HepG2 (cell line): ENCODE measurements around the gene SLC29A2. TPM values are rescaled to one million over a fixed set of nuclear protein-coding genes. Genes with fewer than 3 reads are reported as not detected.

Source experiments
- ATF7 ChIP-seq, 2 experiments: fragments of 450-650 bp in 1 of 2; sonication (generic) in 1 of 2; formaldehyde crosslinking in 1 of 2; IDR thresholded peaks; 2 replicates each; pipeline versions ENCODE4 v1.4.0 to v1.6.1; 2016 to 2020; ENCODE audit warnings: antibody characterized with exemption in 1 of 2, mild to moderate bottlenecking in 1 of 2, missing genetic modification reagents in 1 of 2
- CEBPB ChIP-seq: IDR thresholded peaks from 2 replicates; pipeline ENCODE4 v1.6.1; 2011; ENCODE audit warnings: low read depth, low read length, improper control_type of control experiment, borderline replicate concordance
- DR1 ChIP-seq: sonication (generic); formaldehyde crosslinking; IDR thresholded peaks from 2 replicates; pipeline ENCODE4 v1.8.0; 2021; ENCODE audit warnings: mild to moderate bottlenecking, missing genetic modification reagents, inconsistent platforms
- FOXC1 ChIP-seq: sonication (generic); formaldehyde crosslinking; IDR thresholded peaks from 2 replicates; pipeline ENCODE4 v1.8.0; 2022; ENCODE audit warnings: mild to moderate bottlenecking, missing genetic modification reagents, borderline replicate concordance
- FOXK1 ChIP-seq: sonication (generic); formaldehyde crosslinking; IDR thresholded peaks from 2 replicates; pipeline ENCODE4 v1.4.0; 2020; ENCODE audit warnings: low read depth, missing genetic modification reagents, borderline replicate concordance
- GATAD1 ChIP-seq: IDR thresholded peaks from 2 replicates; pipeline ENCODE4 v1.6.1; 2016; ENCODE audit warnings: missing genetic modification reagents, missing compliant biosample characterization
- HDAC2 ChIP-seq: sonication (generic); formaldehyde crosslinking; IDR thresholded peaks from 2 replicates; pipeline ENCODE4 v1.4.0; 2020; ENCODE audit warnings: missing genetic modification reagents
- KAT8 ChIP-seq: IDR thresholded peaks from 2 replicates; pipeline ENCODE4 v1.6.1; 2016; ENCODE audit warnings: missing genetic modification reagents, missing compliant biosample characterization
- KDM5B ChIP-seq: sonication (generic); formaldehyde crosslinking; IDR thresholded peaks from 2 replicates; pipeline ENCODE4 v1.4.0; 2020; ENCODE audit warnings: missing genetic modification reagents, mild to moderate bottlenecking, borderline replicate concordance
- NCOR1 ChIP-seq: fragments of 200-600 bp; sonication (generic); IDR thresholded peaks from 2 replicates; pipeline ENCODE4 v1.7.0; 2017; ENCODE audit warnings: antibody characterized with exemption, low read length, borderline replicate concordance
- PCBP1 ChIP-seq: fragments of 200-400 bp; formaldehyde crosslinking; IDR thresholded peaks from 2 replicates; pipeline ENCODE4 v1.6.1; 2017; ENCODE audit warnings: mild to moderate bottlenecking, low read depth, low read length, borderline replicate concordance
- SALL2 ChIP-seq: sonication (generic); formaldehyde crosslinking; IDR thresholded peaks from 2 replicates; pipeline ENCODE4 v1.8.1; 2023; ENCODE audit warnings: mild to moderate bottlenecking, missing genetic modification reagents, inconsistent platforms
- SKI ChIP-seq: fragments of 450-650 bp; IDR thresholded peaks from one replicate; pipeline ENCODE4 v1.6.1; 2018; ENCODE audit warnings: mild to moderate bottlenecking; ENCODE audit not compliant: partially characterized antibody
- SNRNP70 ChIP-seq: fragments of 200-400 bp; formaldehyde crosslinking; IDR thresholded peaks from 2 replicates; pipeline ENCODE4 v1.6.1; 2017; ENCODE audit warnings: mild to moderate bottlenecking, low read depth, low read length, moderate library complexity
- SP1 ChIP-seq, 2 experiments: fragments of 450-650 bp in 1 of 2; sonication (generic) in 1 of 2; formaldehyde crosslinking in 1 of 2; IDR thresholded peaks; 2 replicates each; pipeline versions ENCODE4 v1.4.0 to v1.6.1; 2016 to 2020; ENCODE audit warnings: missing genetic modification reagents in 1 of 2
- SRSF9 ChIP-seq: fragments of 200-400 bp; formaldehyde crosslinking; IDR thresholded peaks from 2 replicates; pipeline ENCODE4 v1.6.1; 2018; ENCODE audit warnings: borderline replicate concordance, mild to moderate bottlenecking, low read depth, low read length; ENCODE audit not compliant: insufficient read depth, poor library complexity, severe bottlenecking
- SRY ChIP-seq: sonication (generic); formaldehyde crosslinking; IDR thresholded peaks from 2 replicates; pipeline ENCODE4 v1.8.0; 2022; ENCODE audit warnings: mild to moderate bottlenecking, missing genetic modification reagents
- ZFYVE20 ChIP-seq: sonication (generic); formaldehyde crosslinking; IDR thresholded peaks from 2 replicates; pipeline ENCODE4 v1.8.0; 2023; ENCODE audit warnings: low read depth, mild to moderate bottlenecking, moderate library complexity, missing genetic modification reagents, borderline replicate concordance
- ZNF256 ChIP-seq: sonication (generic); formaldehyde crosslinking; conservative IDR thresholded peaks from 2 replicates; pipeline ENCODE4 v1.4.0; 2020; ENCODE audit warnings: missing genetic modification reagents
- polyA plus RNA-seq, 8 experiments: library from polyadenylated mRNA; depleted of rRNA in 3 of 8; stranded (reverse) in 7 of 8; unstranded in 1 of 8; fragments of >200 nt; fragmentation: Illumina TruSeq in 4 of 8; extraction: Trizol in 4 of 8; gene quantifications; 2 replicates each; pipeline versions ENCODE4 v1.2.1 to v1.2.3, GENCODE V29; 2011 to 2016; ENCODE audit warnings: low read depth in 4 of 8, missing spikeins in 1 of 8, mixed read lengths in 1 of 8; ENCODE audit not compliant: insufficient read depth in 1 of 8
- total RNA-seq, 5 experiments: library from RNA; depleted of rRNA; stranded (reverse); fragments of >200 nt; fragmentation: Illumina TruSeq; extraction: Trizol; gene quantifications; 2 replicates each; pipeline ENCODE4 v1.2.3, GENCODE V29; 2016; ENCODE audit warnings: low read depth in 1 of 5
- TF ChIP-seq, protein P1 (sequence below): sonication (generic); formaldehyde crosslinking; IDR thresholded peaks from 2 replicates; pipeline ENCODE4 v1.8.0; 2022; ENCODE audit warnings: missing genetic modification reagents, mild to moderate bottlenecking, inconsistent platforms, borderline replicate concordance
- TF ChIP-seq, protein P2 (sequence below): sonication (generic); formaldehyde crosslinking; IDR thresholded peaks from 2 replicates; pipeline ENCODE4 v1.4.0; 2020; ENCODE audit warnings: missing genetic modification reagents, borderline replicate concordance
- TF ChIP-seq, protein P3 (sequence below): sonication (generic); formaldehyde crosslinking; IDR thresholded peaks from 2 replicates; pipeline ENCODE4 v1.5.1; 2020; ENCODE audit warnings: missing genetic modification reagents, mild to moderate bottlenecking, borderline replicate concordance

SLC29A2 gene
- total and polyA plus RNA-seq, 2 of the 13 experiments (the other 11 are each of a cell fraction or from before 2014, with no cell fraction given), result 0.63 to 0.66 TPM

DNA sequence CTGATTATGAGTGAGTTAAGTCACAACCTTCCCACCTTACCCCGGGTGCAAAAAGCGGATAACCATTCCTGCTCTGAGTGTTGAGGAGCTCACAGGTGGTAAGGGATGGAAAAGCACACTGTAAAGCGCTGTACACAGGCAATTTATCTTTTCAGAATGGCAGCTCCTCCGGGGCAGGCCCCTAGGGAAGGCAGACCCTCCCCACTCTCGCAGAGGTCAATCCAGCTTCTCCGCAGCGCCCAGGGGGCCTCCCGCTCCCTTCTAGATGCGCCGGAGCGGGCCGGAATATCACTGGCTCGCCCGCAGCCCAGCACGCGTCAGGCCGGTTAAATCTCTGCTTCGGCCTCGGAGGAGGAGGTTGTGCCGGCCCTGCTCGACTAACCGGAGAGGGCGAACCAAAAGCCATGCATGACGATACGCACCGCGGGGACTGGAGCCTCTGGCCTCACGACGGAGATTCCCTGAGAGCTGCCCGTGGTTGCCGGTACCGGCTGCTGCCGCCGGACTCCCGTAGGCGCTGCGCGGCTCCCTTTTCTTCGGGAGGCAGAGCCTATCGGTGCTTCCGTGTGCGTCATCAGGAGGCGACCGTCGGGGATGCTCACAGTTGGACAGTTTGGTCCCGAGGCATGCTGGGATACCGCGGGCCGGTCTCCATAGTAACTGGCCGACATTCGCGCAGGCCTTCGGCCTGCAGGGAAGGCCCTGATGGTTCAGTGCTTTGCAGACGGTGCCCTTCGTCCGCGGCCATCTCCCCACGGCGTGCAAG is 26.8 kb downstream of the SLC29A2 start, which contains the start of gene BRMS1 (continued):
- TF ChIP-seq GATAD1 (CRISPR knock-in tag) (peak; percentile 99), ATF7 (IDR thresholded peaks at IDR 0.05) (no peak), ATF7 (CRISPR knock-in tag; IDR thresholded peaks at IDR 0.05) (no peak), SP1 (IDR thresholded peaks at IDR 0.05) (no peak), SP1 (CRISPR knock-in tag; IDR thresholded peaks at IDR 0.05) (peak; percentile 57), ZFYVE20 (no peak), SNRNP70 (no peak), NCOR1 (peak; percentile 28; the same call in 1 of the 2 replicates), SALL2 (CRISPR knock-in tag) (peak; percentile 51; the same call in 1 of the 2 replicates), FOXK1 (peak; percentile 88), KAT8 (peak; percentile 99), HDAC2 (CRISPR knock-in tag) (peak; percentile 93), ZNF256 (CRISPR knock-in tag) (no peak), PCBP1 (peak; percentile 89; the same call in 1 of the 2 replicates), FOXC1 (CRISPR knock-in tag) (peak; percentile 92), DR1 (0 out of 2 replicates have a peak, but pooled peaks have one; percentile 67), SKI (no peak), SRY (peak; percentile 89), SRSF9 (no peak), KDM5B (peak; percentile 82; the same call in 1 of the 2 replicates), CEBPB (no peak)
- TF ChIP-seq, protein P1, sequence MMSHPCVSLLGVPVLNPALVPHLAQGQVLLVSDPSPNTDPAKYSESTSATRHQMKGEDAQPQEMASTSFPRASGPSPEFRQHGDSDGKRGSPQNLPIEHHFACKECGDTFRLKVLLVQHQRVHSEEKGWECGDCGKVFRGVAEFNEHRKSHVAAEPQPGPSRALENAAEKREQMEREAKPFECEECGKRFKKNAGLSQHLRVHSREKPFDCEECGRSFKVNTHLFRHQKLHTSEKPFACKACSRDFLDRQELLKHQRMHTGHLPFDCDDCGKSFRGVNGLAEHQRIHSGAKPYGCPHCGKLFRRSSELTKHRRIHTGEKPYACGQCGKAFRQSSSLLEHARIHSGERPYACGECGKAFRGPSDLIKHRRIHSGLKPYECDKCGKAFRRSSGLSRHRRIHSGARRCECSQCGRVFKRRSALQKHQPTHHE (CRISPR knock-in tag), result no peak
- TF ChIP-seq, protein P2, sequence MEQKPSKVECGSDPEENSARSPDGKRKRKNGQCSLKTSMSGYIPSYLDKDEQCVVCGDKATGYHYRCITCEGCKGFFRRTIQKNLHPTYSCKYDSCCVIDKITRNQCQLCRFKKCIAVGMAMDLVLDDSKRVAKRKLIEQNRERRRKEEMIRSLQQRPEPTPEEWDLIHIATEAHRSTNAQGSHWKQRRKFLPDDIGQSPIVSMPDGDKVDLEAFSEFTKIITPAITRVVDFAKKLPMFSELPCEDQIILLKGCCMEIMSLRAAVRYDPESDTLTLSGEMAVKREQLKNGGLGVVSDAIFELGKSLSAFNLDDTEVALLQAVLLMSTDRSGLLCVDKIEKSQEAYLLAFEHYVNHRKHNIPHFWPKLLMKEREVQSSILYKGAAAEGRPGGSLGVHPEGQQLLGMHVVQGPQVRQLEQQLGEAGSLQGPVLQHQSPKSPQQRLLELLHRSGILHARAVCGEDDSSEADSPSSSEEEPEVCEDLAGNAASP (CRISPR knock-in tag), result peak; percentile 82
- TF ChIP-seq, protein P3, sequence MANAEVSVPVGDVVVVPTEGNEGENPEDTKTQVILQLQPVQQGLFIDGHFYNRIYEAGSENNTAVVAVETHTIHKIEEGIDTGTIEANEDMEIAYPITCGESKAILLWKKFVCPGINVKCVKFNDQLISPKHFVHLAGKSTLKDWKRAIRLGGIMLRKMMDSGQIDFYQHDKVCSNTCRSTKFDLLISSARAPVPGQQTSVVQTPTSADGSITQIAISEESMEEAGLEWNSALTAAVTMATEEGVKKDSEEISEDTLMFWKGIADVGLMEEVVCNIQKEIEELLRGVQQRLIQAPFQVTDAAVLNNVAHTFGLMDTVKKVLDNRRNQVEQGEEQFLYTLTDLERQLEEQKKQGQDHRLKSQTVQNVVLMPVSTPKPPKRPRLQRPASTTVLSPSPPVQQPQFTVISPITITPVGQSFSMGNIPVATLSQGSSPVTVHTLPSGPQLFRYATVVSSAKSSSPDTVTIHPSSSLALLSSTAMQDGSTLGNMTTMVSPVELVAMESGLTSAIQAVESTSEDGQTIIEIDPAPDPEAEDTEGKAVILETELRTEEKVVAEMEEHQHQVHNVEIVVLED, result peak; percentile 71; the same call in 1 of the 2 replicates
